HEK293 (cell line): ENCODE data around the gene SMIM14.

Source experiments
- CTCF ChIP-seq: fragments of 450-650 bp; formaldehyde crosslinking; IDR thresholded peaks from 2 replicates; pipeline ENCODE4 v1.5.1; 2016; ENCODE audit warnings: missing biosample characterization, missing genetic modification characterization
- PATZ1 ChIP-seq: fragments of 450-650 bp; formaldehyde crosslinking; IDR thresholded peaks from 2 replicates; pipeline ENCODE4 v1.5.1; 2016; ENCODE audit warnings: missing biosample characterization, missing genetic modification characterization
- ZBTB44 ChIP-seq: fragments of 450-650 bp; IDR thresholded peaks from 2 replicates; pipeline ENCODE4 v1.5.1; 2018; ENCODE audit warnings: missing biosample characterization, mild to moderate bottlenecking, missing genetic modification characterization
- ZNF2 ChIP-seq: fragments of 450-650 bp; formaldehyde crosslinking; IDR thresholded peaks from 2 replicates; pipeline ENCODE4 v1.5.1; 2016; ENCODE audit warnings: missing biosample characterization, missing genetic modification characterization
- ZNF354C ChIP-seq: fragments of 450-650 bp; formaldehyde crosslinking; IDR thresholded peaks from 2 replicates; pipeline ENCODE4 v1.5.1; 2016; ENCODE audit warnings: missing biosample characterization, missing genetic modification characterization, low read depth, borderline replicate concordance
- ZNF398 ChIP-seq: fragments of 450-650 bp; formaldehyde crosslinking; IDR thresholded peaks from 2 replicates; pipeline ENCODE4 v1.5.1; 2017; ENCODE audit warnings: missing biosample characterization, missing genetic modification characterization
- ZNF514 ChIP-seq: fragments of 450-650 bp; formaldehyde crosslinking; IDR thresholded peaks from 2 replicates; pipeline ENCODE4 v1.5.1; 2016; ENCODE audit warnings: missing biosample characterization, missing genetic modification characterization

DNA sequence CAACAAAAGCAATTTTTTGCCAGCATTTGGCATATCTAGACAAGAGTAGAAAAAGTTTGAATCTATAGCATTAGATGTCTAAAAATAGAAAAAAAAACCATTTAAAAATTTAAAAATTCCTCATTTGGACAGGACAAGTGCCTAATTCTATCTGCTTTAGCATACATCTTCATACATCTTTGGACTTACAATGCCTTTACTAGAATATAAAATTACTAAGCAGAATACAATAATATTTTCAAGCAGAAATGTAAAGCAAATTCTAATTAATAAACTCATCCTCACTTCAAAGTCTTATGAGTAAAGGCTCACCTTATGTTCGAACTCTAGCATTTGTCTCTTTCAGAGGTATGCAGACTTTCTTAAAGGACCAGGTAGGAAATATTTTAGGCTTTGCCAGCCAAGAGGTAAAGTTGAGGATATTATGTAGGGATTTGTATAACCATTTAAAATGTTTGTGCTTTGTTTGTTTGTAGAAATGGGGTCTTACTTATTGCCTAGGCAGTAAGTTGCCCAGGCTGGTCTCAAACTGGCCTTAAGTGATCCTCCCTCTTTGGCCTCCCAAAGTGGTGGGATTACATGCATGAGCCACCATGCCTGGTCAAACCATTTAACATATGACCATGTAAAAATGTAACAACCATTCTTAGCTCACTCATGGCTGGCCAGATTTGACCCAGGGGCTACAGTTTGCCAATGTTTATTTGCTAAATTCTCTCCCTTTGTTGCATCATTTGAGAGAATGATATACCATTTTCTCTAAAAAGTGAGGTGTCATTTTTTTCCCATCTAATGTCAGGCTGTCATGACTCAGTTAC lies 140.5 kb downstream of the SMIM14 start:
- TF ChIP-seq ZBTB44 (no peak), CTCF (tag by site-specific recombination) (no peak), ZNF398 (tag by site-specific recombination) (no peak), PATZ1 (no peak), ZNF354C (tag by site-specific recombination) (no peak), ZNF514 (tag by site-specific recombination) (no peak), ZNF2 (no peak)
